ENCODE results near the gene VAC14.

VAC14 gene

DNA sequence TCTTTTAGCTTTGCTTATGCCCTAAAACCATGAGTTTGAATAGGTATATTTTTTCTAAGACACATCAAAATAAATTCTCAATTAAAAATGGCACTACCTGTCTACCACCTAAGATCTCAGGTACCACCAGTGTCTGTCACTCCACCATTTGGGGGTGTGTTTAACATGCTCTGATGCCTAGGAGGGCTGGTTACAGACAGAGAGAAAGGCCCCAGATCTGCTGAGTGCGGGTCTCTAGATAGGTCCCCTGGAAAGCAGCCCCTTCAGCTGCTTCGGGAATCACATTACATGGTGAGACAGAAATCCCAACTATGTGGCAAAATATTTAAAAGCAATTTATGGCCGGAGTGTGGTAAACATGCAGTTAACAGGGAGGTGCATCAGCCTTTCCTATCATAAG, 653 bp upstream of the VAC14 start:
- Histone ChIP-seq H3K4me1 (ENCODE audit: insufficient read depth, low read length) (peaks cover 14% of the 10 kb centered on the region), H3K9me3 (ENCODE audit: insufficient read depth, low read depth, low read length) (no peaks in the 10 kb centered on the region), H3K27ac (ENCODE audit: low read depth, low read length) (no peak overlapping the region), H3K27me3 (ENCODE audit: insufficient read depth, low read length) (peaks cover 30% of the 10 kb centered on the region; the same call in 1 of the 2 replicates), H3K4me3 (ENCODE audit: low read length) (peak overlapping the region; percentile 97), H3K9ac (ENCODE audit: low read depth, low read length) (no peak overlapping the region), H3K36me3 (ENCODE audit: insufficient read depth, low read length) (peaks cover 14% of the 10 kb centered on the region; the same call in 1 of the 2 replicates)
- 80% methylated on average over 3 of the region's 3 CpGs for WGBS

DNA sequence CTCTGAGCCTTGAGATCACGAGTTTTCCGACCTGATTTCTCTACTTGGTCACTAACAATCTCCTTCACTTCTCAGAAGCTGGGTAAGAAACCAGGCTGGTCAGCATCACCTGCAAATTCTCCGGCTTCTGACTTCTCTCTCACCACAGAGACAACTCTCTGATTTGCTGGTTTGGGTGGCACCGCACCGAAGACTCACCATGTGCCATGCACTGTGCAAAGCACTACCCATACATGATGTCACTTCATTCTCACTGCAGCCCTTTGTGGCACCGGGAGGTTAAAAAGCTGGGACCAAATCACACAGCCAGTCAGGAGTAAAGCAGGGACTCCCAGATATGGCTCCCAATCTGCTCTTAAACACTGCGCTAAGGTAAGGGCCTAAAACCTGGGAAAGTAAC, 647 bp downstream of the VAC14 start:
- H3K9me3 ChIP-seq (ENCODE audit: insufficient read depth, low read depth, low read length): no peaks in the 10 kb centered on the region
- WGBS: 21% methylated on average over 7 of the region's 7 CpGs
- peak overlapping the region; percentile 74 for H3K27ac ChIP-seq (ENCODE audit: low read depth, low read length)
- H3K27me3 ChIP-seq (ENCODE audit: insufficient read depth, low read length): peaks cover 24% of the 10 kb centered on the region; the same call in 1 of the 2 replicates
- H3K4me3 ChIP-seq (ENCODE audit: low read length): peak overlapping the region; percentile 97
- peak overlapping the region; percentile 94 for H3K9ac ChIP-seq (ENCODE audit: low read depth, low read length)
- H3K36me3 ChIP-seq (ENCODE audit: insufficient read depth, low read length): peaks cover 14% of the 10 kb centered on the region; the same call in 1 of the 2 replicates
- H3K4me1 ChIP-seq (ENCODE audit: insufficient read depth, low read length): peaks cover 14% of the 10 kb centered on the region

DNA sequence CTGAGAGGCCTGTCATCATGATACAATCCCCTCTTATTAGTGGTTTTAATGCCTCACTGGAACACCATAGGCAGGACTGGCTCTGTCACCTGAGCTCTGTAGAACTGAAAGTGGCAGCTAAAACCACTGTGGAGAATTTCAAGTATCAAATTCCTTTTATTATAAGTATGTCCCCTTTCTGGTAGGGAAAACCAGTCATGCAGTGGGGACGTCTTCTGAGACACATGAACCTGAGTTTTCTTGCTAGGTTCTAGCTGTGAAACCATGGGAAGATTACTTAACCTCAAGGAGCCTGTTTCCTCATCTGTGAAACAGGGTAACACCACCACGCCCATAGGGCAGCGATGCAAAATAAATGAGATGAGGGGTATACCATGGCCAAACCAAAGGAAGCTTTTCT, 4.7 kb downstream of the VAC14 start:
- no peak overlapping the region for H3K4me3 ChIP-seq (ENCODE audit: low read length)
- no peaks in the 10 kb centered on the region for H3K9me3 ChIP-seq (ENCODE audit: insufficient read depth, low read depth, low read length)
- H3K9ac ChIP-seq (ENCODE audit: low read depth, low read length): no peak overlapping the region
- H3K4me1 ChIP-seq (ENCODE audit: insufficient read depth, low read length): peaks cover 14% of the 10 kb centered on the region
- no peaks in the 10 kb centered on the region for H3K27me3 ChIP-seq (ENCODE audit: insufficient read depth, low read length)
- H3K27ac ChIP-seq (ENCODE audit: low read depth, low read length): no peak overlapping the region
- WGBS: 85% methylated on average over 3 of the region's 3 CpGs
- peaks cover 14% of the 10 kb centered on the region; the same call in 1 of the 2 replicates for H3K36me3 ChIP-seq (ENCODE audit: insufficient read depth, low read length)

DNA sequence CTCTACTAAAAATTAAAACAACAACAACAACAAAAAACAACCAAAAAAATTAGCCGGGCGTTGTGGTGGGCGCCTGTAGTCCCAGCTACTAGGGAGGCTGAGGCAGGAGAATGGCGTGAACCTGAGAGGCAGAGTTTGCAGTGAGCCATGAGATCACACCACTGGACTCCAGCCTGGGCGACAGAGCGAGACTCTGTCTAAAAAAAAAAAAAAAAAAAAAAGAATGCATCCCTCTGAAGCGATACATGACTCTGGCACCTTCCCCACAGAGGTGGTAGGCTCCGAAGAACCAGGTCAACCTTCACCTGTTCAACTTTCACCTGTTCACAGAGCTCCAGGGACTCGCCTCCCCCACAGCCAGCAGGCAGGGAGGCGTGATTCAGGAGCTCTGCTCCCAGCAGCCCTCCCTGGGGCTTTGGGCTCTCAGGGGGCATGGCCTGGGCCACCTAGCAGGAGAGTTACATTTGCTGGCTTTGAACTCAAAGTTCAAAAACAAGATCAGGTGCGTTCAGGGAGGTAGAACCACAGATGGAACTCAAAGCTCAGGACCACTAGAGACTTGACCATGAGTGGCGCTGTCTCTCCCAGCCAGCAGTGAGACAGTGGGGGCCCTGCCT, 5.6 kb downstream of the VAC14 start:
- H3K36me3 ChIP-seq (ENCODE audit: insufficient read depth, low read length): peaks cover 14% of the 10 kb centered on the region; the same call in 1 of the 2 replicates
- no peak overlapping the region for H3K27ac ChIP-seq (ENCODE audit: low read depth, low read length)
- H3K9ac ChIP-seq (ENCODE audit: low read depth, low read length): no peak overlapping the region
- WGBS: 94% methylated on average over 11 of the region's 12 CpGs
- H3K9me3 ChIP-seq (ENCODE audit: insufficient read depth, low read depth, low read length): no peaks in the 10 kb centered on the region
- H3K4me1 ChIP-seq (ENCODE audit: insufficient read depth, low read length): peaks cover 13% of the 10 kb centered on the region; the same call in 1 of the 2 replicates
- no peaks in the 10 kb centered on the region for H3K27me3 ChIP-seq (ENCODE audit: insufficient read depth, low read length)
- no peak overlapping the region for H3K4me3 ChIP-seq (ENCODE audit: low read length)

DNA sequence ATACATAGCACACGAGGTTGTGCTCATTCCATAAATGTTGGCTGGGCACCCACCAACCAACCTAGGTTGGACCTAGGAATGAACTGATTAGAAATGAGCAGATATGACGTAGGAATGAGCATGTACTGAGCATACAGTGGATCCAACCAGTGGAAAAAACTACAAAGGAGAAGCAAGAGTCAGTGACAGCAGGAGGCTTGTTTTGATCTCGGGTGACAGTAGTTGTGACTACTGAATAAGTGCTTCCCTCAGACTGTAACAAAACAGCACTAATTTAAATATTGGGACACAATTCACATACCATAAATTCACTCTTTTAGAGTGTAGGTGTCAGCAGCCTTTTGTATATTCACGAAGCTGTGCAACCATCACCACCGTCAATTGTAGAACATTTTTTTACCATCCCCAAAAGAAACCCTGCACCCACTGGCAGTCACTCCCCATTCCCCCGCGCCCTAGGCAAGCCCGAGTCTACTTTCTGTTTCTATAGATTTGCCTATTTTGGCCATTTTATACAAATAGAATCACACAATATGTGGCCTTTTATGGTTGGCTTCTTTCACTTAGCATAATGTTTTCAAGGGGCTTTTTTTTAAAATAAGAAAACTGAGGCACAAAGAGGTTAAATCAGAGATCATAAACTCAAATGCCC, 7.0 kb downstream of the VAC14 start:
- 0 out of 2 replicates have a peak, but pooled peaks cover 4% of the 10 kb centered on the region for H3K4me1 ChIP-seq (ENCODE audit: insufficient read depth, low read length)
- peaks cover 12% of the 10 kb centered on the region; the same call in 1 of the 2 replicates for H3K36me3 ChIP-seq (ENCODE audit: insufficient read depth, low read length)
- no peak overlapping the region for H3K9ac ChIP-seq (ENCODE audit: low read depth, low read length)
- no peak overlapping the region for H3K27ac ChIP-seq (ENCODE audit: low read depth, low read length)
- no peaks in the 10 kb centered on the region for H3K27me3 ChIP-seq (ENCODE audit: insufficient read depth, low read length)
- H3K4me3 ChIP-seq (ENCODE audit: low read length): no peak overlapping the region
- 88% methylated on average over 8 of the region's 8 CpGs for WGBS
- H3K9me3 ChIP-seq (ENCODE audit: insufficient read depth, low read depth, low read length): no peaks in the 10 kb centered on the region

DNA sequence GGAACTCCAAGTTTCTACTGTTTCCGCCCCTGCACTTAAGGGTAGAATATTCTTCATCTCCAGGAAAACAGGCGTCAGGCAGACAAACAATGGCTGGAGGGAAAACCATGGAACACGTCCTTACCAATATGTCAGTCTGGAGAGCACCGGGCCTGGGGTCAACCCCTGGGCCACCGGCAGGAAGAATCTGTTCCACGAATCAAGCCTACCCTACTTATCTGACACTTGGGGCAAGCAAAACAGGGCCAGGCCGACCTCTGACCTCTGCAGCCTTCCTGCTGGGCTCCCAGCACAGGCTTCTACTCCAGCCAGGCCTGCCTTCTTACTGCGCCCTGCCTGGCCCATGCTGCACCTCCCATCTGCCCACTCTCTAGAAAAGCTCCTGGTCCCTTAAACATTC, 10.1 kb downstream of the VAC14 start:
- H3K9me3 ChIP-seq (ENCODE audit: insufficient read depth, low read depth, low read length): no peaks in the 10 kb centered on the region
- H3K36me3 ChIP-seq (ENCODE audit: insufficient read depth, low read length): peaks cover 8% of the 10 kb centered on the region; the same call in 1 of the 2 replicates
- no peak overlapping the region for H3K4me3 ChIP-seq (ENCODE audit: low read length)
- H3K27me3 ChIP-seq (ENCODE audit: insufficient read depth, low read length): no peaks in the 10 kb centered on the region
- 73% methylated on average over 8 of the region's 8 CpGs for WGBS
- no peak overlapping the region for H3K27ac ChIP-seq (ENCODE audit: low read depth, low read length)
- 0 out of 2 replicates have a peak, but pooled peaks cover 4% of the 10 kb centered on the region for H3K4me1 ChIP-seq (ENCODE audit: insufficient read depth, low read length)
- no peak overlapping the region for H3K9ac ChIP-seq (ENCODE audit: low read depth, low read length)

DNA sequence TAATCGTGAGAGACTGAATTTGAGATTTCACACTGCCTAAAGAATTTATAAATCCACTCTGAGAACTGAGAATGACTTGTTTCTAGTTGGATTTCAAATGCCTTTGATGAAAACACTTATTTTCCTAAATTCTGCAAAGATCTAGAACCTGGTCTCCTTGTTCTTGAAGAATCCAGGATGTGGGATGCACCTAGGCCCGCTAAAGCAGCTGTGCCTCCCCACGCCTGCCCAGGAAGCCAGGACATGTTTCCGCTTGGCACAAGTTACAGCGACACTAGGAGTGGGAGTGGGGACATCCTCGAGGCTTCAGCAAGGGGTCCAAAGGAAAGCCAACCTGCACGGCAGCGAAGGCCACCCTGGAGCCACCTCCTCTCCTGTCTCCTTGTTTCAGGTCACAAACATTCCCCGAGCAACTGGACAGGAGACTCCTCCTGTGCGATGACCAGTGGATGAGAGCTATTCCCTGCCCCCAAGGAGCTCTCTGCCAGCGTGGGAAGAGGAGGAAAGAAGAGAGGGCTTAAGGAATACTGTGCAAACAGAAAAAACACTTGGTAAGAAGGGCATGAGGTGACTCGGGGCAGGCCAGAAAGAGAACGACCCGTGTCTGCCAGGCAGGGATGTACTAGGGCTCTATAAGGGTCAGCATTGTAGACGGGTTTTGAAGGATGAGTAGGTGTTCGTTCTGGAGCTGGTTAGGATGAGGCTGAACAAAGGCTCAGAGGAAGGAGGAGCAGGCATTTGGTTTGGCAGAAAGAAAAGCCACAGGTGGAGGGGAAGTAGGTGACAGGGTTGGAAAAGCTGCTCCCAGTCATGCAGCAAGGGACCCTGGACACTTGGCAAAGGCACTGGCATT, 11.1 kb downstream of the VAC14 start:
- peaks cover 17% of the 10 kb centered on the region for H3K36me3 ChIP-seq (ENCODE audit: insufficient read depth, low read length)
- no peak overlapping the region for H3K27ac ChIP-seq (ENCODE audit: low read depth, low read length)
- H3K9ac ChIP-seq (ENCODE audit: low read depth, low read length): no peak overlapping the region
- H3K27me3 ChIP-seq (ENCODE audit: insufficient read depth, low read length): no peaks in the 10 kb centered on the region
- no peak overlapping the region for H3K4me3 ChIP-seq (ENCODE audit: low read length)
- WGBS: 85% methylated on average over 16 of the region's 16 CpGs
- no peaks in the 10 kb centered on the region for H3K9me3 ChIP-seq (ENCODE audit: insufficient read depth, low read depth, low read length)
- H3K4me1 ChIP-seq (ENCODE audit: insufficient read depth, low read length): 0 out of 2 replicates have a peak, but pooled peaks cover 4% of the 10 kb centered on the region

DNA sequence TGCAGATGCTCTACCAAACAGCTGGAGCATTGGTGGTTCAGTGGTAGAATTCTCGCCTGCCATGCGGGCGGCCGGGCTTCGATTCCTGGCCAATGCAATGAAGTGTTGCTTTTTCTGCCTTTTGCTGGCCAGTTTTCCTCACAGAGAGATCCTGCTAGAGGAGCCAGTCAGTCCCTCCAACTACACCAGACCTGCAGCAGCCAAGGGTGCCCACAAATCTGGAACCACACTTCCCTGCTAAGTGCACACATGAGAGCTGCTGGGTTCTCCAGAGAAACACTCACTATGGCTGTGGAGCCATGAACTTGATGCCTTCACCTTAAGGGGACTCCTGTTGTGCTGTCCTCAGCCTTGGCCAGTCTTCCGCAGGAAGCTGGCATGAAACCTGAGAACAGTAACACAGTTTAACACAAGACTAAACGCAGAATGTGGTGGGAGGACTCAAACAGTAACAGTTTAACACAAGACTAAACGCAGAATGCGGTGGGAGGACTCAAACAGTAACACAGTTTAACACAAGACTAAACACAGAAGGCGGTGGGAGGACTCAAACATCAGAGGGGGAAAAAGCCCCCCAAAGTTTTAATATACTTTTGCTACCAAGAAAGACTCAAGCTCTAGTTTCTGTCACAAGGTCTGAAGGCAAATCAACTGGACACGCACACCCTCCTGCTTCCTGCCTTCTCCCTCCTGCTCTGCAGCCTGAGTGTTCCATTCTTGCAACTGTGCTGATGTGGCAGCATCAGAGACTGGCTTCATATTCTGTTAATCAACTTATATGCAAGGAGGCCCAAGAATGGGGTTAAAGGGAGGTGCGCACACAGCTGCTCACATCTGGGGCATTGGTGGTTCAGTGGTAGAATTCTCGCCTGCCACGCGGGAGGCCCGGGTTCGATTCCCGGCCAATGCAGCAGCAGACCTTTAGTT, 12.0 kb downstream of the VAC14 start:
- no peaks in the 10 kb centered on the region for H3K9me3 ChIP-seq (ENCODE audit: insufficient read depth, low read depth, low read length)
- peaks cover 26% of the 10 kb centered on the region for H3K36me3 ChIP-seq (ENCODE audit: insufficient read depth, low read length)
- no peaks in the 10 kb centered on the region for H3K27me3 ChIP-seq (ENCODE audit: insufficient read depth, low read length)
- no peaks in the 10 kb centered on the region for H3K4me1 ChIP-seq (ENCODE audit: insufficient read depth, low read length)
- H3K4me3 ChIP-seq (ENCODE audit: low read length): no peak overlapping the region
- H3K27ac ChIP-seq (ENCODE audit: low read depth, low read length): no peak overlapping the region
- WGBS: 93% methylated on average over 18 of the region's 18 CpGs
- H3K9ac ChIP-seq (ENCODE audit: low read depth, low read length): no peak overlapping the region

DNA sequence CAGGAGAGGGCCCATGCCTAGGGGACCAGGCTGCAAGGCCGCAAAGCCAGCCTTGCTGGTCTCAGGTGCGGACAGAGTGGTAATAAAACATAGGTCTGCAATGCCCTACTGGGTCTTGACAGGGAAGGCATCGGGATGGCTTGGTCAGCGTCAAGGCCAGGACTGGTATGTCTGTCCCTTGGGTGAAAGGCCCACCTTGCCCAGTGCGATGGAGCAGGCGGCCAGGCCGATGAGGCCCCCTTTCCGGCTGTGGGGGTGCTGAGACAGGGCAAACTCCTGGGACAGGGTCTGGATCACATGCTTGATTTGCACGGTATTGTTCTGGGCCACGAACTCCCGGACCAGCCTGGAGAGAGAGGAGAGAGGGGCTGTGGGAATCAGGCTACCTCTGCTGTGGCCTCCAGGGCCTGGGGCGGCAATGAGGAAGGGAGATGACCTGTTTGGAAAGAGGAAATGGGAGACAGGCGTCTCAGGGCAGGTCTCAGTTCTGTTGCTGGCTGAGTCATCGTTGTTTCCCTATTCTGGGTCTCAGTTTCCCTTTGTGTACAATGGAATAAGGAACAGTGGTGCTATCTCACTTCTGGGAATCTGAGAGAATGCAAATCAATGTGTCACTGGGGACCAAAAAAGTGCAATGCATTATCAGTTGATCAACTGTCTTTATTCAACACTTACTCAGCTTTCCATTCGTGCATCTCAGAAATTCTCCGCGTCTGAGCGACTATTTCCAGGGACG, 14.8 kb downstream of the VAC14 start:
- no peak overlapping the region for H3K9ac ChIP-seq (ENCODE audit: low read depth, low read length)
- no peak overlapping the region for H3K4me3 ChIP-seq (ENCODE audit: low read length)
- H3K9me3 ChIP-seq (ENCODE audit: insufficient read depth, low read depth, low read length): no peaks in the 10 kb centered on the region
- no peaks in the 10 kb centered on the region for H3K4me1 ChIP-seq (ENCODE audit: insufficient read depth, low read length)
- H3K36me3 ChIP-seq (ENCODE audit: insufficient read depth, low read length): peaks cover 53% of the 10 kb centered on the region
- H3K27ac ChIP-seq (ENCODE audit: low read depth, low read length): no peak overlapping the region
- no peaks in the 10 kb centered on the region for H3K27me3 ChIP-seq (ENCODE audit: insufficient read depth, low read length)
- WGBS: 96% methylated on average over 19 of the region's 19 CpGs
